Measurements from ENCODE around the gene UNC13A. TPM values are rescaled to one million over a fixed set of nuclear protein-coding genes. Genes with fewer than 3 reads are reported as not detected.
"Not testable (repeated sequence)": the region's sequence is repeated elsewhere in the genome, so short reads cannot be mapped to it uniquely, and the experiment has no call there.

UNC13A gene
- total RNA-seq, 1 experiment from 2014 or later = 29.0 TPM

- POLR2A ChIA-PET = interaction anchor here (1.2 kb wide), 1 partner anchor 18 kb away, joined by 3 read pairs; no protein-coding TSS in a partner anchor
- H3K36me3 ChIP-seq (ENCODE audit: control insufficient read depth in 1 of 2, insufficient read depth in 2 of 2, low read length in 2 of 2); ATAC-seq; CTCF ChIA-PET; H3K9ac ChIP-seq (ENCODE audit: low read length); H3K27ac ChIP-seq (ENCODE audit: low read depth, low read length); H3K27me3 ChIP-seq (ENCODE audit: insufficient read depth, low read length); H3K4me2 ChIP-seq (ENCODE audit: low read length); RAD21 ChIA-PET (ENCODE audit: low non-redundant PET in 1 of 2, low total read pairs in 2 of 2, uncharacterized antibody in 2 of 2, unreplicated experiment in 2 of 2); H3K9me2 ChIP-seq (ENCODE audit: insufficient read depth); intact Hi-C loops (cut with micrococcal nuclease); H3K9me3 ChIP-seq (ENCODE audit: control insufficient read depth in 1 of 2, insufficient read depth in 1 of 2, low read depth in 1 of 2, low read length in 2 of 2); H2AFZ ChIP-seq (ENCODE audit: low read depth, low read length, poor library complexity, severe bottlenecking); BruUV-seq (replicated peaks); H3K4me3 ChIP-seq (replicated peaks in 1 of 2; ENCODE audit: low read depth in 1 of 2, low read length in 2 of 2); H4K20me1 ChIP-seq (ENCODE audit: insufficient read depth); H3K79me2 ChIP-seq (ENCODE audit: insufficient read depth, low read length); DNase-seq (ENCODE audit: low read depth, low spot score); H3K4me1 ChIP-seq (ENCODE audit: control insufficient read depth in 1 of 2, insufficient read depth in 2 of 2, low read length in 2 of 2): not testable (repeated sequence)
These were observed 90.1 kb downstream of the UNC13A start for GRCh38 chr19:17598063-17598462.

GRCh38 chr19:17594296-17594695, 93.9 kb downstream of the UNC13A start:
- POLR2A ChIA-PET; CTCF ChIA-PET; RAD21 ChIA-PET (ENCODE audit: low non-redundant PET in 1 of 2, low total read pairs in 2 of 2, uncharacterized antibody in 2 of 2, unreplicated experiment in 2 of 2): not testable (repeated sequence)

GRCh38 chr19:17590866-17591265, 97.3 kb downstream of the UNC13A start:
- DNase-seq (ENCODE audit: low read depth, low spot score) (no peak), ATAC-seq (no peak)
- Histone ChIP-seq H3K36me3 (ENCODE audit: control insufficient read depth in 1 of 2, insufficient read depth in 2 of 2, low read length in 2 of 2) (no peaks in the 10 kb centered on the region), H3K27ac (ENCODE audit: low read depth, low read length) (no peak overlapping the region), H3K9me3 (ENCODE audit: control insufficient read depth in 1 of 2, insufficient read depth in 1 of 2, low read depth in 1 of 2, low read length in 2 of 2) (no peaks in the 10 kb centered on the region), H3K4me3 (replicated peaks in 1 of 2; ENCODE audit: low read depth in 1 of 2, low read length in 2 of 2) (no peak overlapping the region), H3K9me2 (ENCODE audit: insufficient read depth) (no peaks in the 10 kb centered on the region), H3K9ac (ENCODE audit: low read length) (no peak overlapping the region), H3K4me2 (ENCODE audit: low read length) (no peak overlapping the region), H3K79me2 (ENCODE audit: insufficient read depth, low read length) (no peaks in the 10 kb centered on the region), H4K20me1 (ENCODE audit: insufficient read depth) (no peaks in the 10 kb centered on the region), H3K27me3 (ENCODE audit: insufficient read depth, low read length) (no peaks in the 10 kb centered on the region), H2AFZ (ENCODE audit: low read depth, low read length, poor library complexity, severe bottlenecking) (no peak overlapping the region), H3K4me1 (ENCODE audit: control insufficient read depth in 1 of 2, insufficient read depth in 2 of 2, low read length in 2 of 2) (no peaks in the 10 kb centered on the region)
- ChIA-PET CTCF (no interaction called here), RAD21 (ENCODE audit: low non-redundant PET in 1 of 2, low total read pairs in 2 of 2, uncharacterized antibody in 2 of 2, unreplicated experiment in 2 of 2) (no interaction called here), POLR2A (no interaction called here)
- BruUV-seq (replicated peaks) = no TSS peak
- TF ChIP-seq SRF (IDR thresholded peaks at IDR 0.05; ENCODE audit: low read depth) = no peak
- TF ChIP-seq ATF3 (IDR thresholded peaks at IDR 0.05) = no peak
- TF ChIP-seq EZH2 (IDR thresholded peaks at IDR 0.05) = no peak
- TF ChIP-seq SIN3A (IDR thresholded peaks at IDR 0.05; ENCODE audit: low read depth) = no peak
- TF ChIP-seq EGR1 (IDR thresholded peaks at IDR 0.05; ENCODE audit: low read depth) = no peak
- no peak for TF ChIP-seq ELF1 (IDR thresholded peaks at IDR 0.05; ENCODE audit: borderline replicate concordance, low read depth)
- intact Hi-C loops (cut with micrococcal nuclease) = loop anchor here (5.0 kb wide), 1 partner anchor 176 kb away; no protein-coding TSS in a partner anchor

More at GRCh38 chr19:17594296-17594695, 93.9 kb downstream of the UNC13A start:
- not testable (repeated sequence) for BruUV-seq (replicated peaks); DNase-seq (ENCODE audit: low read depth, low spot score); ATAC-seq; H2AFZ ChIP-seq (ENCODE audit: low read depth, low read length, poor library complexity, severe bottlenecking); H3K9me2 ChIP-seq (ENCODE audit: insufficient read depth); H3K27me3 ChIP-seq (ENCODE audit: insufficient read depth, low read length); H3K79me2 ChIP-seq (ENCODE audit: insufficient read depth, low read length); H3K9ac ChIP-seq (ENCODE audit: low read length); H3K9me3 ChIP-seq (ENCODE audit: control insufficient read depth in 1 of 2, insufficient read depth in 1 of 2, low read depth in 1 of 2, low read length in 2 of 2); H3K4me2 ChIP-seq (ENCODE audit: low read length); H4K20me1 ChIP-seq (ENCODE audit: insufficient read depth); H3K4me1 ChIP-seq (ENCODE audit: control insufficient read depth in 1 of 2, insufficient read depth in 2 of 2, low read length in 2 of 2); H3K27ac ChIP-seq (ENCODE audit: low read depth, low read length); H3K36me3 ChIP-seq (ENCODE audit: control insufficient read depth in 1 of 2, insufficient read depth in 2 of 2, low read length in 2 of 2); H3K4me3 ChIP-seq (replicated peaks in 1 of 2; ENCODE audit: low read depth in 1 of 2, low read length in 2 of 2)
- intact Hi-C loops (cut with micrococcal nuclease) = loop anchor here (5.0 kb wide), 1 partner anchor 173 kb away; no protein-coding TSS in a partner anchor

- H3K4me3 ChIP-seq (replicated peaks in 1 of 2; ENCODE audit: low read depth in 1 of 2, low read length in 2 of 2); CTCF ChIA-PET; intact Hi-C loops (cut with micrococcal nuclease); H3K27me3 ChIP-seq (ENCODE audit: insufficient read depth, low read length); H3K4me1 ChIP-seq (ENCODE audit: control insufficient read depth in 1 of 2, insufficient read depth in 2 of 2, low read length in 2 of 2); H3K27ac ChIP-seq (ENCODE audit: low read depth, low read length); H4K20me1 ChIP-seq (ENCODE audit: insufficient read depth); H3K4me2 ChIP-seq (ENCODE audit: low read length); H3K9ac ChIP-seq (ENCODE audit: low read length); H3K9me3 ChIP-seq (ENCODE audit: control insufficient read depth in 1 of 2, insufficient read depth in 1 of 2, low read depth in 1 of 2, low read length in 2 of 2); ATAC-seq; DNase-seq (ENCODE audit: low read depth, low spot score); RAD21 ChIA-PET (ENCODE audit: low non-redundant PET in 1 of 2, low total read pairs in 2 of 2, uncharacterized antibody in 2 of 2, unreplicated experiment in 2 of 2); BruUV-seq (replicated peaks); H3K79me2 ChIP-seq (ENCODE audit: insufficient read depth, low read length); H2AFZ ChIP-seq (ENCODE audit: low read depth, low read length, poor library complexity, severe bottlenecking); POLR2A ChIA-PET; H3K9me2 ChIP-seq (ENCODE audit: insufficient read depth): not testable (repeated sequence)
- peaks cover 18 to 24% of the 10 kb centered on the region in 2 experiments; a peak in 3 of 4 replicates for H3K36me3 ChIP-seq (ENCODE audit: control insufficient read depth in 1 of 2, insufficient read depth in 2 of 2, low read length in 2 of 2)
These were observed 102.8 kb downstream of the UNC13A start for GRCh38 chr19:17585395-17585794.

Data from HCT116 (cell line).